HEK293 (cell line): ENCODE results near the gene RACK1.

Experiments
- CTCF ChIA-PET: fragments of 350-600 bp; formaldehyde crosslinking; extraction: SDS; loops from one replicate; lab custom pipeline; 2021; ENCODE audit warnings: antibody characterized with exemption; lab: Yijun Ruan, JAX
- POLR2A ChIA-PET: fragments of 300-600 bp; formaldehyde crosslinking; extraction: SDS; loops from one replicate; lab custom pipeline; 2020; ENCODE audit warnings: antibody characterized with exemption, inconsistent platforms; lab: Yijun Ruan, JAX
- H3K27ac ChIP-seq: fragments of 200-500 bp; sonication (Bioruptor generic); 2 replicates; pipeline ENCODE4 v1.5.1; 2014; ENCODE audit warnings: low read depth, low read length, control low read depth, inconsistent platforms; ENCODE audit errors: extremely low read depth
- H3K36me3 ChIP-seq, 2 experiments: fragments of 200-500 bp in 1 of 2; sonication (Bioruptor generic) in 1 of 2; 1 replicate in 1 of 2; 2 replicates in 1 of 2; pipeline ENCODE4 v1.5.1; 2014 to 2017; ENCODE audit warnings: inconsistent platforms in 2 of 2, low read length in 2 of 2; ENCODE audit not compliant: control insufficient read depth in 2 of 2, insufficient read depth in 1 of 2
- H3K4me1 ChIP-seq: fragments of 200-500 bp; sonication (Bioruptor generic); 2 replicates; pipeline ENCODE4 v1.5.1; 2014; ENCODE audit warnings: mild to moderate bottlenecking, low read length, inconsistent platforms; ENCODE audit not compliant: control insufficient read depth, insufficient read depth
- H3K4me3 ChIP-seq: 2 replicates; pipeline ENCODE4 v1.5.1; 2011; ENCODE audit warnings: low read depth, mild to moderate bottlenecking, control low read depth, low read length, moderate library complexity
- H3K9me3 ChIP-seq: fragments of 200-500 bp; sonication (Bioruptor generic); 2 replicates; pipeline ENCODE4 v1.5.1; 2014; ENCODE audit warnings: low read depth, low read length, inconsistent platforms; ENCODE audit not compliant: control insufficient read depth, insufficient read depth
- EGR2 ChIP-seq: fragments of 450-650 bp; formaldehyde crosslinking; IDR thresholded peaks from 2 replicates; pipeline ENCODE4 v1.5.1; 2016; ENCODE audit warnings: low read depth, missing biosample characterization, missing genetic modification characterization
- GLIS2 ChIP-seq: fragments of 450-650 bp; formaldehyde crosslinking; IDR thresholded peaks from 2 replicates; pipeline ENCODE4 v1.5.1; 2016; ENCODE audit warnings: missing biosample characterization, missing genetic modification characterization
- MYNN ChIP-seq: fragments of 450-650 bp; formaldehyde crosslinking; IDR thresholded peaks from 2 replicates; pipeline ENCODE4 v1.5.1; 2016; ENCODE audit warnings: missing biosample characterization, missing genetic modification characterization, borderline replicate concordance
- SCRT1 ChIP-seq: fragments of 450-650 bp; formaldehyde crosslinking; IDR thresholded peaks from 2 replicates; pipeline ENCODE4 v1.5.1; 2016; ENCODE audit warnings: missing biosample characterization, missing genetic modification characterization, borderline replicate concordance
- SCRT2 ChIP-seq: fragments of 450-650 bp; formaldehyde crosslinking; IDR thresholded peaks from 2 replicates; pipeline ENCODE4 v1.5.1; 2016; ENCODE audit warnings: missing biosample characterization, missing genetic modification characterization
- SP3 ChIP-seq: fragments of 450-650 bp; formaldehyde crosslinking; IDR thresholded peaks from 2 replicates; pipeline ENCODE4 v1.5.1; 2016; ENCODE audit warnings: missing biosample characterization, missing genetic modification characterization
- YY1 ChIP-seq: fragments of 450-650 bp; formaldehyde crosslinking; IDR thresholded peaks from 2 replicates; pipeline ENCODE4 v1.5.1; 2018; ENCODE audit warnings: missing biosample characterization, missing genetic modification characterization
- ZBTB48 ChIP-seq: fragments of 450-650 bp; formaldehyde crosslinking; IDR thresholded peaks from 2 replicates; pipeline ENCODE4 v1.5.1; 2016; ENCODE audit warnings: missing biosample characterization, missing genetic modification characterization
- ZNF335 ChIP-seq: fragments of 450-650 bp; formaldehyde crosslinking; conservative IDR thresholded peaks from 2 replicates; pipeline ENCODE4 v1.5.1; 2016; ENCODE audit warnings: missing biosample characterization, missing genetic modification characterization
- ZNF501 ChIP-seq: fragments of 450-650 bp; formaldehyde crosslinking; IDR thresholded peaks from 2 replicates; pipeline ENCODE4 v1.5.1; 2016; ENCODE audit warnings: missing biosample characterization, missing genetic modification characterization
- ZNF600 ChIP-seq: fragments of 450-650 bp; formaldehyde crosslinking; IDR thresholded peaks from 2 replicates; pipeline ENCODE4 v1.5.1; 2016; ENCODE audit warnings: missing biosample characterization, missing genetic modification characterization
- ZNF707 ChIP-seq: fragments of 450-650 bp; formaldehyde crosslinking; IDR thresholded peaks from 2 replicates; pipeline ENCODE4 v1.5.1; 2016; ENCODE audit warnings: missing biosample characterization, missing genetic modification characterization
- TF ChIP-seq, protein P1 (sequence below): fragments of 450-650 bp; formaldehyde crosslinking; IDR thresholded peaks from 2 replicates; pipeline ENCODE4; 2016; ENCODE audit warnings: missing biosample characterization, missing genetic modification characterization
- TF ChIP-seq, protein P2 (sequence below): fragments of 450-650 bp; IDR thresholded peaks from 2 replicates; pipeline ENCODE4 v1.5.1; 2018; ENCODE audit warnings: missing biosample characterization, missing genetic modification characterization
- TF ChIP-seq, protein P3 (sequence below): fragments of 450-650 bp; formaldehyde crosslinking; IDR thresholded peaks from 2 replicates; pipeline ENCODE4 v1.5.1; 2016; ENCODE audit warnings: missing biosample characterization, missing genetic modification characterization
- TF ChIP-seq, protein P4 (sequence below): fragments of 450-650 bp; formaldehyde crosslinking; IDR thresholded peaks from 2 replicates; pipeline ENCODE4 v1.5.1; 2016; ENCODE audit warnings: missing biosample characterization, missing genetic modification characterization
- TF ChIP-seq, protein P5 (sequence below): fragments of 450-650 bp; formaldehyde crosslinking; IDR thresholded peaks from 2 replicates; pipeline ENCODE4 v1.5.1; 2016; ENCODE audit warnings: missing biosample characterization, missing genetic modification characterization
- TF ChIP-seq, protein P6 (sequence below): fragments of 450-650 bp; formaldehyde crosslinking; IDR thresholded peaks from 2 replicates; pipeline ENCODE4 v1.5.1; 2017; ENCODE audit warnings: missing biosample characterization, missing genetic modification characterization
- TF ChIP-seq, protein P7 (sequence below): fragments of 450-650 bp; formaldehyde crosslinking; IDR thresholded peaks from 2 replicates; pipeline ENCODE4 v1.5.1; 2016; ENCODE audit warnings: missing biosample characterization, missing genetic modification characterization
- TF ChIP-seq, protein P8 (sequence below): fragments of 450-650 bp; formaldehyde crosslinking; IDR thresholded peaks from 2 replicates; pipeline ENCODE4 v1.5.1; 2017; ENCODE audit warnings: missing biosample characterization, missing genetic modification characterization

RACK1 gene

DNA sequence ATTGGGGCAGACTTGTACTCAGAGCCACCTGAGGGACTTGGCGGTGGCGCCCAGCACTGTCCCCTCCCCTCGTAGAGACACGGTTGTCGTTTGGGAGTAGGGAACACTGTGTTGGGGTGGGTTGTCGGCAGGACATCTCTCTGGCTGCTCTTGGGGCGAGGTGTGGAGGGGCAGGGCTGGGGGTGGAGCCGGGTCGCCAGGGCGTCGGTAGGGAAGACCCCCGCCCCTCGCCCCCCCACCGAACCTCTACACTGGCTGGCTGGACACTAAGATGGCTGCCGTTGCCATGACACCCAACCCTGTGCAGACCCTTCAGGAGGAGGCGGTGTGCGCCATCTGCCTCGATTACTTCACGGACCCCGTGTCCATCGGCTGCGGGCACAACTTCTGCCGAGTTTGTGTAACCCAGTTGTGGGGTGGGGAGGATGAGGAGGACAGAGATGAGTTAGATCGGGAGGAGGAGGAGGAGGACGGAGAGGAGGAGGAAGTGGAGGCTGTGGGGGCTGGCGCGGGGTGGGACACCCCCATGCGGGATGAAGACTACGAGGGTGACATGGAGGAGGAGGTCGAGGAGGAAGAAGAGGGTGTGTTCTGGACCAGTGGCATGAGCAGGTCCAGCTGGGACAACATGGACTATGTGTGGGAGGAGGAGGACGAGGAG, 19.8 kb downstream of the RACK1 start:
- ChIA-PET POLR2A (interaction anchor here (0.6 to 4.4 kb wide), 20 partner anchors 9 to 324 kb away, joined by 3 to 49 read pairs (median 6); partner anchors contain the start of genes RACK1, TRIM52 and TRIM7), CTCF (interaction anchor here (0.6 kb wide), 1 partner anchor 17 kb away, joined by 4 read pairs; no protein-coding TSS in a partner anchor)
- Histone ChIP-seq H3K4me3 (peak overlapping the region; percentile 92), H3K9me3 (no peaks in the 10 kb centered on the region), H3K27ac (peak overlapping the region; percentile 85; the same call in 1 of the 2 replicates), H3K36me3 (peaks cover 9 to 29% of the 10 kb centered on the region in 2 experiments; a peak in 2 of 3 replicates), H3K4me1 (no peaks in the 10 kb centered on the region)
- peak; percentile 46; the same call in 1 of the 2 replicates for TF ChIP-seq SCRT1 (tag by site-specific recombination)
- TF ChIP-seq EGR2 (tag by site-specific recombination) = peak; percentile 96
- TF ChIP-seq, protein P1, sequence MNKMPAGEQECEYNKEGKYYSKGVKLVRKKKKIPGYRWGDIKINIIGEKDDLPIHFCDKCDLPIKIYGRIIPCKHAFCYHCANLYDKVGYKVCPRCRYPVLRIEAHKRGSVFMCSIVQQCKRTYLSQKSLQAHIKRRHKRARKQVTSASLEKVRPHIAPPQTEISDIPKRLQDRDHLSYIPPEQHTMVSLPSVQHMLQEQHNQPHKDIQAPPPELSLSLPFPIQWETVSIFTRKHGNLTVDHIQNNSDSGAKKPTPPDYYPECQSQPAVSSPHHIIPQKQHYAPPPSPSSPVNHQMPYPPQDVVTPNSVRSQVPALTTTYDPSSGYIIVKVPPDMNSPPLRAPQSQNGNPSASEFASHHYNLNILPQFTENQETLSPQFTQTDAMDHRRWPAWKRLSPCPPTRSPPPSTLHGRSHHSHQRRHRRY (tag by site-specific recombination) = no peak
- TF ChIP-seq, protein P2, sequence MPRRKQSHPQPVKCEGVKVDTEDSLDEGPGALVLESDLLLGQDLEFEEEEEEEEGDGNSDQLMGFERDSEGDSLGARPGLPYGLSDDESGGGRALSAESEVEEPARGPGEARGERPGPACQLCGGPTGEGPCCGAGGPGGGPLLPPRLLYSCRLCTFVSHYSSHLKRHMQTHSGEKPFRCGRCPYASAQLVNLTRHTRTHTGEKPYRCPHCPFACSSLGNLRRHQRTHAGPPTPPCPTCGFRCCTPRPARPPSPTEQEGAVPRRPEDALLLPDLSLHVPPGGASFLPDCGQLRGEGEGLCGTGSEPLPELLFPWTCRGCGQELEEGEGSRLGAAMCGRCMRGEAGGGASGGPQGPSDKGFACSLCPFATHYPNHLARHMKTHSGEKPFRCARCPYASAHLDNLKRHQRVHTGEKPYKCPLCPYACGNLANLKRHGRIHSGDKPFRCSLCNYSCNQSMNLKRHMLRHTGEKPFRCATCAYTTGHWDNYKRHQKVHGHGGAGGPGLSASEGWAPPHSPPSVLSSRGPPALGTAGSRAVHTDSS = peak; percentile 76
- peak; percentile 91 for TF ChIP-seq SCRT2 (tag by site-specific recombination)
- peak; percentile 95 for TF ChIP-seq ZBTB48 (tag by site-specific recombination)
- TF ChIP-seq, protein P3, sequence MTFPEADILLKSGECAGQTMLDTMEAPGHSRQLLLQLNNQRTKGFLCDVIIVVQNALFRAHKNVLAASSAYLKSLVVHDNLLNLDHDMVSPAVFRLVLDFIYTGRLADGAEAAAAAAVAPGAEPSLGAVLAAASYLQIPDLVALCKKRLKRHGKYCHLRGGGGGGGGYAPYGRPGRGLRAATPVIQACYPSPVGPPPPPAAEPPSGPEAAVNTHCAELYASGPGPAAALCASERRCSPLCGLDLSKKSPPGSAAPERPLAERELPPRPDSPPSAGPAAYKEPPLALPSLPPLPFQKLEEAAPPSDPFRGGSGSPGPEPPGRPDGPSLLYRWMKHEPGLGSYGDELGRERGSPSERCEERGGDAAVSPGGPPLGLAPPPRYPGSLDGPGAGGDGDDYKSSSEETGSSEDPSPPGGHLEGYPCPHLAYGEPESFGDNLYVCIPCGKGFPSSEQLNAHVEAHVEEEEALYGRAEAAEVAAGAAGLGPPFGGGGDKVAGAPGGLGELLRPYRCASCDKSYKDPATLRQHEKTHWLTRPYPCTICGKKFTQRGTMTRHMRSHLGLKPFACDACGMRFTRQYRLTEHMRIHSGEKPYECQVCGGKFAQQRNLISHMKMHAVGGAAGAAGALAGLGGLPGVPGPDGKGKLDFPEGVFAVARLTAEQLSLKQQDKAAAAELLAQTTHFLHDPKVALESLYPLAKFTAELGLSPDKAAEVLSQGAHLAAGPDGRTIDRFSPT (tag by site-specific recombination) = 0 out of 2 replicates have a peak, but pooled peaks have one; percentile 31
- TF ChIP-seq SP3 (tag by site-specific recombination) = peak; percentile 4; the same call in 1 of the 2 replicates
- TF ChIP-seq ZNF501 (tag by site-specific recombination) = 0 out of 2 replicates have a peak, but pooled peaks have one; percentile 33
- TF ChIP-seq, protein P4, sequence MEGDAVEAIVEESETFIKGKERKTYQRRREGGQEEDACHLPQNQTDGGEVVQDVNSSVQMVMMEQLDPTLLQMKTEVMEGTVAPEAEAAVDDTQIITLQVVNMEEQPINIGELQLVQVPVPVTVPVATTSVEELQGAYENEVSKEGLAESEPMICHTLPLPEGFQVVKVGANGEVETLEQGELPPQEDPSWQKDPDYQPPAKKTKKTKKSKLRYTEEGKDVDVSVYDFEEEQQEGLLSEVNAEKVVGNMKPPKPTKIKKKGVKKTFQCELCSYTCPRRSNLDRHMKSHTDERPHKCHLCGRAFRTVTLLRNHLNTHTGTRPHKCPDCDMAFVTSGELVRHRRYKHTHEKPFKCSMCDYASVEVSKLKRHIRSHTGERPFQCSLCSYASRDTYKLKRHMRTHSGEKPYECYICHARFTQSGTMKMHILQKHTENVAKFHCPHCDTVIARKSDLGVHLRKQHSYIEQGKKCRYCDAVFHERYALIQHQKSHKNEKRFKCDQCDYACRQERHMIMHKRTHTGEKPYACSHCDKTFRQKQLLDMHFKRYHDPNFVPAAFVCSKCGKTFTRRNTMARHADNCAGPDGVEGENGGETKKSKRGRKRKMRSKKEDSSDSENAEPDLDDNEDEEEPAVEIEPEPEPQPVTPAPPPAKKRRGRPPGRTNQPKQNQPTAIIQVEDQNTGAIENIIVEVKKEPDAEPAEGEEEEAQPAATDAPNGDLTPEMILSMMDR (tag by site-specific recombination) = peak; percentile 14; the same call in 1 of the 2 replicates
- peak; percentile 76 for TF ChIP-seq YY1 (tag by site-specific recombination)
- peak; percentile 75 for TF ChIP-seq ZNF600 (tag by site-specific recombination)
- peak; percentile 62 for TF ChIP-seq GLIS2 (tag by site-specific recombination)
- TF ChIP-seq ZNF335 (tag by site-specific recombination) = peak; percentile 87
- no peak for TF ChIP-seq ZNF707
- TF ChIP-seq, protein P5, sequence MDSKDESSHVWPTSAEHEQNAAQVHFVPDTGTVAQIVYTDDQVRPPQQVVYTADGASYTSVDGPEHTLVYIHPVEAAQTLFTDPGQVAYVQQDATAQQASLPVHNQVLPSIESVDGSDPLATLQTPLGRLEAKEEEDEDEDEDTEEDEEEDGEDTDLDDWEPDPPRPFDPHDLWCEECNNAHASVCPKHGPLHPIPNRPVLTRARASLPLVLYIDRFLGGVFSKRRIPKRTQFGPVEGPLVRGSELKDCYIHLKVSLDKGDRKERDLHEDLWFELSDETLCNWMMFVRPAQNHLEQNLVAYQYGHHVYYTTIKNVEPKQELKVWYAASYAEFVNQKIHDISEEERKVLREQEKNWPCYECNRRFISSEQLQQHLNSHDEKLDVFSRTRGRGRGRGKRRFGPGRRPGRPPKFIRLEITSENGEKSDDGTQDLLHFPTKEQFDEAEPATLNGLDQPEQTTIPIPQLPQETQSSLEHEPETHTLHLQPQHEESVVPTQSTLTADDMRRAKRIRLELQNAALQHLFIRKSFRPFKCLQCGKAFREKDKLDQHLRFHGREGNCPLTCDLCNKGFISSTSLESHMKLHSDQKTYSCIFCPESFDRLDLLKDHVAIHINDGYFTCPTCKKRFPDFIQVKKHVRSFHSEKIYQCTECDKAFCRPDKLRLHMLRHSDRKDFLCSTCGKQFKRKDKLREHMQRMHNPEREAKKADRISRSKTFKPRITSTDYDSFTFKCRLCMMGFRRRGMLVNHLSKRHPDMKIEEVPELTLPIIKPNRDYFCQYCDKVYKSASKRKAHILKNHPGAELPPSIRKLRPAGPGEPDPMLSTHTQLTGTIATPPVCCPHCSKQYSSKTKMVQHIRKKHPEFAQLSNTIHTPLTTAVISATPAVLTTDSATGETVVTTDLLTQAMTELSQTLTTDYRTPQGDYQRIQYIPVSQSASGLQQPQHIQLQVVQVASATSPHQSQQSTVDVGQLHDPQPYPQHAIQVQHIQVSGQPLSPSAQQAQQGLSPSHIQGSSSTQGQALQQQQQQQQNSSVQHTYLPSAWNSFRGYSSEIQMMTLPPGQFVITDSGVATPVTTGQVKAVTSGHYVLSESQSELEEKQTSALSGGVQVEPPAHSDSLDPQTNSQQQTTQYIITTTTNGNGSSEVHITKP (tag by site-specific recombination) = no peak
- no peak for TF ChIP-seq MYNN (tag by site-specific recombination)
- TF ChIP-seq, protein P6, sequence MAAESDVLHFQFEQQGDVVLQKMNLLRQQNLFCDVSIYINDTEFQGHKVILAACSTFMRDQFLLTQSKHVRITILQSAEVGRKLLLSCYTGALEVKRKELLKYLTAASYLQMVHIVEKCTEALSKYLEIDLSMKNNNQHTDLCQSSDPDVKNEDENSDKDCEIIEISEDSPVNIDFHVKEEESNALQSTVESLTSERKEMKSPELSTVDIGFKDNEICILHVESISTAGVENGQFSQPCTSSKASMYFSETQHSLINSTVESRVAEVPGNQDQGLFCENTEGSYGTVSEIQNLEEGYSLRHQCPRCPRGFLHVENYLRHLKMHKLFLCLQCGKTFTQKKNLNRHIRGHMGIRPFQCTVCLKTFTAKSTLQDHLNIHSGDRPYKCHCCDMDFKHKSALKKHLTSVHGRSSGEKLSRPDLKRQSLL (tag by site-specific recombination) = no peak
- TF ChIP-seq, protein P7, sequence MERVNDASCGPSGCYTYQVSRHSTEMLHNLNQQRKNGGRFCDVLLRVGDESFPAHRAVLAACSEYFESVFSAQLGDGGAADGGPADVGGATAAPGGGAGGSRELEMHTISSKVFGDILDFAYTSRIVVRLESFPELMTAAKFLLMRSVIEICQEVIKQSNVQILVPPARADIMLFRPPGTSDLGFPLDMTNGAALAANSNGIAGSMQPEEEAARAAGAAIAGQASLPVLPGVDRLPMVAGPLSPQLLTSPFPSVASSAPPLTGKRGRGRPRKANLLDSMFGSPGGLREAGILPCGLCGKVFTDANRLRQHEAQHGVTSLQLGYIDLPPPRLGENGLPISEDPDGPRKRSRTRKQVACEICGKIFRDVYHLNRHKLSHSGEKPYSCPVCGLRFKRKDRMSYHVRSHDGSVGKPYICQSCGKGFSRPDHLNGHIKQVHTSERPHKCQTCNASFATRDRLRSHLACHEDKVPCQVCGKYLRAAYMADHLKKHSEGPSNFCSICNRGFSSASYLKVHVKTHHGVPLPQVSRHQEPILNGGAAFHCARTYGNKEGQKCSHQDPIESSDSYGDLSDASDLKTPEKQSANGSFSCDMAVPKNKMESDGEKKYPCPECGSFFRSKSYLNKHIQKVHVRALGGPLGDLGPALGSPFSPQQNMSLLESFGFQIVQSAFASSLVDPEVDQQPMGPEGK (tag by site-specific recombination) = peak; percentile 55
- TF ChIP-seq, protein P8, sequence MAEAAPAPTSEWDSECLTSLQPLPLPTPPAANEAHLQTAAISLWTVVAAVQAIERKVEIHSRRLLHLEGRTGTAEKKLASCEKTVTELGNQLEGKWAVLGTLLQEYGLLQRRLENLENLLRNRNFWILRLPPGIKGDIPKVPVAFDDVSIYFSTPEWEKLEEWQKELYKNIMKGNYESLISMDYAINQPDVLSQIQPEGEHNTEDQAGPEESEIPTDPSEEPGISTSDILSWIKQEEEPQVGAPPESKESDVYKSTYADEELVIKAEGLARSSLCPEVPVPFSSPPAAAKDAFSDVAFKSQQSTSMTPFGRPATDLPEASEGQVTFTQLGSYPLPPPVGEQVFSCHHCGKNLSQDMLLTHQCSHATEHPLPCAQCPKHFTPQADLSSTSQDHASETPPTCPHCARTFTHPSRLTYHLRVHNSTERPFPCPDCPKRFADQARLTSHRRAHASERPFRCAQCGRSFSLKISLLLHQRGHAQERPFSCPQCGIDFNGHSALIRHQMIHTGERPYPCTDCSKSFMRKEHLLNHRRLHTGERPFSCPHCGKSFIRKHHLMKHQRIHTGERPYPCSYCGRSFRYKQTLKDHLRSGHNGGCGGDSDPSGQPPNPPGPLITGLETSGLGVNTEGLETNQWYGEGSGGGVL (tag by site-specific recombination) = peak; percentile 87
